HG02943 (cell line): Measurements from ENCODE around the gene HCAR1.
"Not testable (repeated sequence)": the region's sequence is repeated elsewhere in the genome, so short reads cannot be mapped to it uniquely, and the experiment has no call there.

ENCODE experiments used
- ATAC-seq: cut with Tn5 transposase; IDR thresholded peaks from one replicate; pipeline ENCODE4 v1.9.1; 2021; ENCODE audit warnings: mild to moderate bottlenecking, low read depth, moderate library complexity; ENCODE audit not compliant: unreplicated experiment

HCAR1 gene

GRCh38 chr12:122722387-122722786, 8.3 kb downstream of the HCAR1 start:
- ATAC-seq: no peak

DNA sequence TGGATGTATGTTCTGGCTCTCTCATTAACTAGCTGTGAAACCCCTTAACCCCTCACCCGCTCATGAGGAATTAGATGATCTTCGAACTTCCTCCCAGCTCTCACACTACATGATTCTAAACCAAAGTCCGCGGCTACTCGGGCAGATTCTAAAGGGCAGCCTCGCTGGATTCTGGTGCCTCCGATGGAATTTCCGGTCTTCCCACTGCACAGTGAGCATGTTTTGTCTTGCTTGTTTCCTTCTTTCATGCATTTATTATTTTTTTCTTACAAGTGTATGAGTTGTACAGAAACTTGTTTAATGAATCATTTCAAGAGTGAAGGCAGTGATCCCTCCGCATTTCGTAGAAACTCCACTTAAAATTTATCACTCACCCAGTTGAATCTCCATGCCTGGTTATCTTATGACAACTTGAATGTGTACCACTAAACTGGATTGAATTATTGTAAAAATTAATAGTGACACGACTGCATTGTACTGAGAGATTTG, 9.5 kb downstream of the HCAR1 start:
- no peak for ATAC-seq

DNA sequence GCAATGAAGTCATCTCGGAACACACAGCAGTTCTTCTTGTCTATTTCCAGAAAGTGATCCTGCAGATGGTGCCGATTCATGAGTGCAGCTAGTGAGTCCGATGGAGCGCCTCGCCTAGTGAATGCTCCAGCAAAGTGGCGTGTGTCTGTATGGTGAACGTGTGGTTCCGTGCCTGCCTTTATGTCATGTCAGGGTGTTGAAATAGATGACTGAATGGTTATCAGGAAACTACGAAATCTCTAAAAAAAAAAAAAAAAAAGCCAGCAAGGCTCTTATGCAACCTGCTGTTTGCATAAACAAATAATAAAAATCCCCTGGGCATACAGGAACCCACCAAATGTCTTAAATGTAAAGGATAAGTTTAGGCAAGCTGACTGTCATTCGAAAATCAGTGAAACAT, 14.0 kb downstream of the HCAR1 start, which contains the start of gene HCAR3:
HCAR3 (minus strand) TSS at position 154 of the 400 bp plus-strand sequence; CDS start at position 80, 74 bp downstream.
- ATAC-seq: not testable (repeated sequence)

DNA sequence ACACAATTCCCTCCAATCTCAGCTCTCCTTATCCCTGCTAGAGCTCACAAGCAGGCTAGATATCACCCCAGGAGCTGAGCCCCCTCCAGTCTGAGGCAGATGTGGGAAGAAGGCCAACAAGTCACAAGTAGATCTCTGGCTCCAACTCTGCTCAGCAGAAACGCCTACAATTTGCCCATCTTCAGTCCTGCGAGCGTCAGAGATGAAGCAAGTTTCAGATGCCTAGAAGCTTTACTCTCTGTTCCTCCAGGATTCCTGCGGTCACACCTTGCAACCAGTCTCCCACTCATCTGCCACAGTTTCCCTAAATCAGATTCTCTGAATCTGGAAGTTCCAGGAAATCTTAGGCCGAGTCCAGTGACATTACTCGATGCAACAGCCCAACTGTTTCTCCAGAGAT, 15.4 kb downstream of the HCAR1 start:
- not testable (repeated sequence) for ATAC-seq

DNA sequence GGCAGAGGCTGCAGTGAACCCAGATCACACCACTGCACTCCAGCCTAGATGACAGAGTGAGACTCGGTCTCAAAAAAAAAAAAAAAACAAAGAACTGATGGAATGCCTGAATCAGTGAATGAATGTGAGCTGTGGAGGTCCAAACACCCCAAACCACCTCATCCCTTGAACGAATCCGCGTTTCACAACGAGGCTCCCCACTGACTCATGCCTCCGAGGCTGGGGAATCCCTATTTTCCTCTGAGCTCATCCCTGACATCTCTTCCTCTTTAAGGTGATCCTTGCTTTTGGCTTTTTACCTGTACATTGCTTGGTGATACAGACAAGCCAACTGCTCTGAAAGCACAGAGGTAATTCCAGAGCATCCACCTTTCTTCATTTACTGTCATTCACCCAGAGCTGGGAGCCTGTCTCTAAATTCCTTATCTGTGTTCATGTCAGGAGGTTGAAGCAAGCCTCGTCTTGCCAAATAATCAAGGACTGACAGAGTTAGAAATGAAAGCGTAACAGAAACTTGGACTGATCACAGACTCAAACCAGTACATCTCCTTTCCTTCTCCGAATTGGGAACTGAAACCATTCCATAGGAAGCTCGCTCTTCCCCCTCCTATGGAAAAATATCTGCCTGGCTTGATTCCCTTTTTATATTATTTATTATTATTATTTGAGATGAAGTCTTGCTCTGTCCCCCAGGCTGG, 17.0 kb downstream of the HCAR1 start:
- ATAC-seq: not testable (repeated sequence)

- ATAC-seq: not testable (repeated sequence)
These were observed 19.4 kb downstream of the HCAR1 start for GRCh38 chr12:122711266-122711665.

GRCh38 chr12:122710341-122710740, 20.3 kb downstream of the HCAR1 start:
- not testable (repeated sequence) for ATAC-seq

GRCh38 chr12:122709287-122709686, 21.4 kb downstream of the HCAR1 start:
- not testable (repeated sequence) for ATAC-seq

DNA sequence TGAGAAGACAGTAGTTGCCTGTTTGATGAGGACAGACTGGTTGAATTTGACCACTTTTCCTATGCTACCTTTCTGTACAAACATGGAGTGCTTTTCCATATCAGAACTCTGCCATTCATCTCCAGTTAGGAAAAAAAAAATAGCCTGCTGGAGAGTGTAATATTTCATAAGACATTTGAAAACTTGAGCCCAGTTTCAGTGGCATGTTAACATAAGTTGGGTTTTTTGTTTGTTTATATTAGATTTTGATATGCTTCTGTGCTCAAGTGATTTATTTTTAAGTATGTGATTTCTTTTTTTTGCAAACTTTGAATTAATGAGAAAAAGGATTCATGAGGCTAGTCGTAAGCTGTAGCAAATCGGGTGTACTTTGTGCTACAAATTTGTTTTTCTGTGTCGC, 26.8 kb downstream of the HCAR1 start:
- not testable (repeated sequence) for ATAC-seq

- ATAC-seq: not testable (repeated sequence)
These were observed 27.6 kb downstream of the HCAR1 start, which contains the start of gene HCAR2 for GRCh38 chr12:122702890-122703611. Gene HCAR2, minus strand, starts transcription at chr12:122703357. Its CDS starts 74 bp downstream, at chr12:122703283.

DNA sequence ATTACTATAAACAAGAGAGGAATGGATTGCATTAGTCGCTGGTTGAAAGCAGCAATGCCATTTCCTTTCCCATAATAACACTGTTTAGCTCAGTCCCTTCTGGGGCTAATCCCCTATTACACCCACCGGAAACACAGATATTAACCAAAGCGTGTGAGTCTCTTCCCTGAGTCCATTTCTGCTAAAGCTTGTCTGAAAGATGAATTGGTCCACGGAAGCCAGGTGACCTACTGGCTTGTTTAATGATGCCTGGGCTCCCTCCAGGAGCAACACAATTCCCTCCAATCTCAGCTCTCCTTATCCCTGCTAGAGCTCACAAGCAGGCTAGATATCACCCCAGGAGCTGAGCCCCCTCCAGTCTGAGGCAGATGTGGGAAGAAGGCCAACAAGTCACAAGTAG, 29.2 kb downstream of the HCAR1 start:
- ATAC-seq: not testable (repeated sequence)

- not testable (repeated sequence) for ATAC-seq
These were observed 30.5 kb downstream of the HCAR1 start for GRCh38 chr12:122700038-122700710.

- not testable (repeated sequence) for ATAC-seq
These were observed 33.7 kb downstream of the HCAR1 start for GRCh38 chr12:122696922-122697321.

- no peak for ATAC-seq
These were observed 39.1 kb downstream of the HCAR1 start for GRCh38 chr12:122691566-122691965.

- ATAC-seq: no peak
These were observed 42.4 kb downstream of the HCAR1 start for GRCh38 chr12:122688291-122688690.

DNA sequence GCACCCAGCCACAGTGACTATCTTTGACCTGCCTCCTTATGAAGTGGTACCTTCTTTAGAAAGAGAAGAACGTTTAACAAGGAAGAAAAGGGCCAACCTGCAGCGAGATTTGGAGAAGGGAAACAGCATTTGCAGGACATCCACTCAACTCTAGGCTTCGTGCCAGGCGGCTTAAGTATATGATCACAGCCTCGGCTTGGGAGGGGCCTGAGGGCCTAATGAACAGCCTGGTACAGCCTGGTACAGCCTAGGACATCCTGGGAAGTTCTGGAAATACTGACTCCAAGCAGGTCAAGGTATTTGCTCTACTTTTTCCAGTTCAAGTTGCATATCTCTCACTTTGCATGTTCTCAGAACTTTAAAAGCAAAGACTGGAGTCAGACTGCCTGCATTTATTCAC, 43.6 kb downstream of the HCAR1 start:
- ATAC-seq: no peak

- no peak for ATAC-seq
These were observed 44.1 kb downstream of the HCAR1 start for GRCh38 chr12:122686538-122686937.

GRCh38 chr12:122684297-122684813, 46.3 kb downstream of the HCAR1 start:
- no peak for ATAC-seq

DNA sequence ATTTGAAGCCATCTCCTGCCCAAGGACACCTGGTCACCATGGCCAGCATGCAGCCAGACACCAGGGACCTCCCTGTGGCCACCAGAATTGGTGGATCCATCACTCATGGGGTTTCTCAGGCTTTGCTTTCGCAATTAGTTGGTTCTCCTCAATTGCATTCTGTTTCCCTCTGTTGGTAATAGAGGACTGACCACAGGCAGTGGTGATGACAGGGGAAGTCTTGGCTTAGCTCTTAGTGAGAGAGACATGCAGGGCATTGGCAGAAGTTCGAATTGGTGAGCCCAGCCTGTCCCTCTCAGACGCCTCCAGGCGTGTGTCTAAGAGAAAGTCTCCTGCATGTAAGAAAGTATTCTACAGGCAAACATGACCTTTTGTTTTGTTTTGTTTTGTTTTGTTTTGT, 48.8 kb downstream of the HCAR1 start:
- ATAC-seq: no peak

GRCh38 chr12:122680989-122681388, 49.7 kb downstream of the HCAR1 start:
- ATAC-seq: not testable (repeated sequence)

- not testable (repeated sequence) for ATAC-seq
These were observed 53.9 kb downstream of the HCAR1 start for GRCh38 chr12:122676781-122677180.
